AG09309 (cell line): ENCODE data around the gene DNASE2.
"Not testable (repeated sequence)": the region's sequence is repeated elsewhere in the genome, so short reads cannot be mapped to it uniquely, and the experiment has no call there.

Experiments used
- DNase-seq: peaks from one replicate; pipeline ENCODE4 v3.0.0-alpha.2; 2010; ENCODE audit warnings: low read depth
- H3K4me3 ChIP-seq: 2 replicates; pipeline ENCODE4 v1.5.1; 2011; ENCODE audit warnings: mild to moderate bottlenecking, low read depth, low read length, moderate library complexity; ENCODE audit not compliant: control insufficient read depth
- TF ChIP-seq, protein P1 (sequence below): IDR thresholded peaks from 2 replicates; pipeline ENCODE4 v1.5.1; 2011; ENCODE audit warnings: mild to moderate bottlenecking, low read depth, low read length, inconsistent platforms; ENCODE audit not compliant: insufficient read depth, control insufficient read depth; ENCODE audit errors: missing control alignments

The DNASE2 gene

DNA sequence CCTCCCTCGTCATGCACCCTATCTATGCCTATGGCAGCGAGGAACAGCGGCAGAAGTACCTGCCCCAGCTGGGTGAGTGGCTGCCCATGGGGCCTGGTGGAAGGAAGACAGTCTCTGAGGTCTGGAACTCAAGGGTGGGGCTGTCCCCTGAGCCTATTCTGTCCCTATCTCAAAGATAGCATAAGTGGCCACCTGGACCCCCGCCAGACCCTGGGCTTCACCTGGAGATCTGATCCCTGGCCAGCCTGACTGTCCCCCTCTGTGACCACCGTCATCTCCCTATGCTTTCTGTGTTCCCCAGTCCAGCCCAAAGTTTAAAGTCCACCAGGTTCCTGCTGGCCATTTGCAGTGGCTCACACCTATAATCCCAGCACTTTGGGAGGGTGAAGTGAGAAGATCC is 12.3 kb upstream of the DNASE2 start:
- DNase-seq = no peak
- TF ChIP-seq, protein P1, sequence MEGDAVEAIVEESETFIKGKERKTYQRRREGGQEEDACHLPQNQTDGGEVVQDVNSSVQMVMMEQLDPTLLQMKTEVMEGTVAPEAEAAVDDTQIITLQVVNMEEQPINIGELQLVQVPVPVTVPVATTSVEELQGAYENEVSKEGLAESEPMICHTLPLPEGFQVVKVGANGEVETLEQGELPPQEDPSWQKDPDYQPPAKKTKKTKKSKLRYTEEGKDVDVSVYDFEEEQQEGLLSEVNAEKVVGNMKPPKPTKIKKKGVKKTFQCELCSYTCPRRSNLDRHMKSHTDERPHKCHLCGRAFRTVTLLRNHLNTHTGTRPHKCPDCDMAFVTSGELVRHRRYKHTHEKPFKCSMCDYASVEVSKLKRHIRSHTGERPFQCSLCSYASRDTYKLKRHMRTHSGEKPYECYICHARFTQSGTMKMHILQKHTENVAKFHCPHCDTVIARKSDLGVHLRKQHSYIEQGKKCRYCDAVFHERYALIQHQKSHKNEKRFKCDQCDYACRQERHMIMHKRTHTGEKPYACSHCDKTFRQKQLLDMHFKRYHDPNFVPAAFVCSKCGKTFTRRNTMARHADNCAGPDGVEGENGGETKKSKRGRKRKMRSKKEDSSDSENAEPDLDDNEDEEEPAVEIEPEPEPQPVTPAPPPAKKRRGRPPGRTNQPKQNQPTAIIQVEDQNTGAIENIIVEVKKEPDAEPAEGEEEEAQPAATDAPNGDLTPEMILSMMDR = no peak
- H3K4me3 ChIP-seq = no peak overlapping the region

DNA sequence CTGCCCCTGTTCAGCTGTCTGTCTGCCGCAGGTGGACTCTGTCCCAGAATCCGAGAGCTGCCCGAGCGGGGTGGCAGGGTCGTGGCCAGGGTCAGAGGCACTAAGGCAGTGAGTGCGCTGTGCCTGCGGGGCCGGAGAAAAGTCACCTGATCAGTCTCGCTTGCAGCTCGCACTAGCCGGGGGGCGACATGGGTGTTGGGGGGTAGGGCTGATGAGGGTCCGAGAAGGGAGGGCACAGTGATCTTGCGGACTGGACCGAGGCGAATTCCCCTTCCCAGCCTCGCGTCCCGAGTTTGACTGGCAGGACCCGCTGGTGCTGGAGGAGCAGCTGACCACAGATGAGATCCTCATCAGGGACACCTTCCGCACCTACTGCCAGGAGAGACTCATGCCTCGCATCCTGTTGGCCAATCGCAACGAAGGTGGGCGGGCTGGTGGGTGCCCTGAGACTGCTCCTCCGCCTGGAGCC is 10.3 kb upstream of the DNASE2 start:
- peak overlapping the region; percentile 96 for H3K4me3 ChIP-seq
- TF ChIP-seq, protein P1 = no peak
- no peak for DNase-seq

DNA sequence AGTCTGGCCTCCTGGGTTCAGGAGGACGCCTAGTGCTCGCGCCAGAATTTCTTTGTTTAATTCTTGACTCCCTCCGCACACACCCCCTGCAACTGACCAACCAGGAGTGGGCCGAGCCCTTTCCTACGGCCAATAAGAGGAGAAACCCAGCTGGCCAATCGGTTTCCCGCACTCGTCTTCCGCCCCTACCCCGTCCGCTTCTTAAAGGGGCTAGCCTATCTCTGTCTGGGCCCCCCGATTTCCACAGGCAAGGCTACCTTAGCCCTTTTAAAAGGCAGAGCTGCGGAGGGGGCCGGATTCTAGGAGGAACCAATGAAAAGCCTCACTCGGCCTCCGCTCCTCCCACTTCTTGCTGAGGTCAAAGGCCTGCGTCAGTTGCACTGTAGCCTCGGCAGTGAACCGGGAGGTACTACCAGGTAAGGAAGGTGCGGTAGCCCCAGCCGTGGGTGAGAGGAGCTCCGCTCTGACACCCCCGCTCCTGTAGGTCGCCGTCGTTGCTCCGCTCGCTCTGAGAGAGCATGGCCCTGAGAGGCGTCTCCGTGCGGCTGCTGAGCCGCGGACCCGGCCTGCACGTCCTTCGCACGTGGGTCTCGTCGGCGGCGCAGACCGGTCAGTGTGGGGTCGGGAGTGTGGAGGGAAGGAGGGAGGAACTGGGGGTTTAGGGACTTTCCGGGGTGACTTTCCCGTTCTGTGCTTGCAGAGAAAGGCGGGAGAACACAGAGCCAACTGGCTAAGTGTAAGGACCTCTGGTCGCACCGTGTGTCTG is 9.7 kb upstream of the DNASE2 start, which contains the start of gene GCDH:
TSS of gene GCDH (plus strand) at position 374 of the 766 bp plus-strand sequence. CDS start at position 519, 145 bp downstream.
- TF ChIP-seq, protein P1 = no peak
- peak; percentile 93 for DNase-seq
- H3K4me3 ChIP-seq = peak within 1 kb of the TSS; percentile 96

DNA sequence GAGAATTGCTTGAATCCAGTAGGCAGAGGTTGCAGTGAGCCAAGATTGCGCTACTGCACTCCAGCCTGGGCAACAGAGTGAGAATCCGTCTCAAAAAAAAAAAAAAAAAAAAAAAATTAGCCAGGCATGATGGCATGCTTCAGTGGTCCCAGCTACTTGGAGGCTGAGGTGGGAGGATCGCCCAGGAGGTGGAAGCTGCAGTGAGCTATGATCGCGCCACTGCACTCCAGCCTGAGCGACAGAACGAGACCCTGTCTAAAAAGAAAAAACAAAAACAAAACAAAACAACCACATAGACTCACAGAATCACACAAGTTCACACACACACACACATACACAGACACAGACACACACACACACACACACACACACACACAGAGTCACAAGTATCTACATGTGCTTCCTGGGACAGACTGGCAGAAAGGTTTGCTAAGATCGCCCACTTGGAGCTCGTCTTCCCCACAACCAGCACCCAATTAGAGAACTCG is 9.1 kb upstream of the DNASE2 start:
- peak overlapping the region; percentile 1; the same call in 1 of the 2 replicates for H3K4me3 ChIP-seq
- DNase-seq = not testable (repeated sequence)

DNA sequence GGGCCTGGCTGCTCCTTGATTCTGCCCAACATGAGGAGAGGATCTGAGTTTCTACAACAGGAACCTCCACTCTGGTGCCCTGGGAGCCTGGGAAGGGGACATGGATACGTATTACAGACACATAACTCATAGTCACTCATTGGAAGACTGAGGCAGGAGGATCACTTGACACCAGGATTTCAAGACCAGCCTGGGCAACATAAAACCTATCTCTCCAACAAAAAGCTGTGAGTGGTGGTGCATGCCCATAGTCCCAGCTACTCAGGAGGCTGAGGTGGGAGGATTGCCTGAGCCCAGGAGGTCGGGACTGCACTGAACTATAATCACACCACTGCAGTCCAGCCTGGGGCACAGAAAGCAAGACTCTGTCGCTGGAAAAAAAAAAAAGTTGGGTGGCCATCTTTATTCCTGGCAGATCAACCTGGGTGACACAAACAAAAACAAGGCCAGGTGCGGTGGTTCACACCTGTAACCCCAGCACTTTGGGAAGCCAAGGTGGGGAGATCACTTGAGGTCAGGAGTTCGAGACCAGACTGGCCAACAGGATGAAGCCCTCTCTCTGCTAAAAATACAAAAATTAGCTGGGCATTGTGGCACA is 6.9 kb upstream of the DNASE2 start:
- no peak for DNase-seq
- H3K4me3 ChIP-seq = no peak overlapping the region
- TF ChIP-seq, protein P1 = no peak

DNA sequence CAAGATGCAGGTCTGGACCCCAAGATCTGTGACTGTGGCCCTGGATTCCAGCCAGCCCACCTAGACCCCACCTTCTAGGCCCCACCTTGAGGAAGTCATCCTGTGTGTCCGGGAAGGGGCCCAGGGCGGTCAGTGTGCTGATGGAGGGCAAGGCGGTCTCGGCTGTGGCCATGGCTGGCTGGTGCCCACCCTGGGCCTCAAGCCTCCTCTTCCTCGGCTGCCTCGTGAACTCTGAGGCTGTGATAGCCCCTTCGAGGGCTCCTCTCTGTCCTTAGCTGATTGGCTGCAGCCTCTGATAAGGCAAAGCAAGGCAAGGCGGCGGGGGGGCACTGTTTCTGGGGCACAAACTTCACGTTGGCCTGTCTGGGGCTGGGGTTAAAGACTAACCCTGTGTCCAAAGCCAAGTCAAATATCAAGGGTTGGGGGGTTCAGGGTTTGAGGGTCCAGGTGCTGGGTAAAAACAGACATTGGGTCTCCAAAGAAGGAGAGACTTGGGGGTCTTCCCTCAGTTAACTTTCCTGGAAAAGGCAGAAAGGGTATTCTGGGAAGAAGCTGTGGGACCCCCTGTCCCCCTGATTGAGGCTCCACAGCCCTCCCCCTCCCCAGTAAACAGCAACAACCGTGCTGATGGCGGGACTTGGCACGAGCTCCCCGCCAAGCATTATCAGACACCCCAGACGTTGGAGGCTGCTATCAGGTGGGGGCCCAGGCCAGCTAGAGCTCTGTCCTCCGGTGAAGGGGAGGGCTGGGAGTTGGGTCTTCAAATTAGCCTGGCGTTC is 5.9 kb upstream of the DNASE2 start, which contains the start of gene KLF1:
TSS of gene KLF1 (minus strand) at position 233 of the 779 bp plus-strand sequence. CDS start at position 172, 61 bp downstream.
- no peak within 1 kb of the TSS for H3K4me3 ChIP-seq

More for the DNA sequence above, 5.9 kb upstream of the DNASE2 start, which contains the start of gene KLF1:
- TF ChIP-seq, protein P1 = no peak
- DNase-seq = no peak
